CD4-positive, alpha-beta T cell treated with Interleukin-2 at 100 ng/mL for 4 hours (primary cell): Measurements from ENCODE around the gene NIN.

Experiments
- DNase-seq: peaks from one replicate; pipeline ENCODE4 v3.0.0-alpha.2; 2020; ENCODE audit warnings: low spot score

NIN gene

GRCh38 chr14:50792051-50792477 lies 38.9 kb downstream of the NIN start:
- DNase-seq = peak; percentile 27

GRCh38 chr14:50791201-50791600 lies 39.8 kb downstream of the NIN start:
- no peak for DNase-seq

GRCh38 chr14:50790589-50790988 lies 40.4 kb downstream of the NIN start:
- DNase-seq = no peak

DNA sequence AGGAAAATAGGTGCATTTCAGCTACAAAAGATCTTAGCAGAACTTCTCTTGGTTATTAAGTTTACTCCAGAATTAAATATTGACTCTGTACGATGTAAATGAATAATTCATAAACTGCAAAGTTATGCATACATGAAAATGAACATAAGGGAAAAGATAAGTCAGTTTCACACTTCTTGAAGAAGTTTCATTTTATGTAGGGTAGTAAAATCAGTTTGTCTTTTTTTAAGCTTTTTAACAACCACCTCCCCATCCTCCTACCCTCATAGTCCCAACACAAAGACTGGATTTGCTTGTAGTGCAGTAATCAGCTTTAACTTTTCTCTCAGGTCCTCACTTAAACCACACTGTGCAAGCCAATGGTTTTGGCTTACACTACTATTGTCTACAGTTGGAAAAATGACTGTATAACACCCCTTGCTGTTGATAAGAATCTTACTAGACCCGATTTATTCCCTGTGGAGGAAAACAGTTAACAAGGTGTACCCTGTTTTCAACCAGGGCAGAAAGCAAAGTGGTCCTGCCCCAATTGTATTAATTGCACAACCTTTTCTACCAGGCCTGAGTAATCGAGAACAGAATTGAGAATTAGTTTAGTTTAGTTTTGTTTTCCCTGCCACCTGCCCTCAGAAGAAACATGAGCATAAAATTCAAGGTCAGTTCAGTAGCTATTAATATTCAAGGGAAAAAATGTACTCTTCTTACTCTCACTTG lies 44.1 kb downstream of the NIN start:
- DNase-seq = no peak

DNA sequence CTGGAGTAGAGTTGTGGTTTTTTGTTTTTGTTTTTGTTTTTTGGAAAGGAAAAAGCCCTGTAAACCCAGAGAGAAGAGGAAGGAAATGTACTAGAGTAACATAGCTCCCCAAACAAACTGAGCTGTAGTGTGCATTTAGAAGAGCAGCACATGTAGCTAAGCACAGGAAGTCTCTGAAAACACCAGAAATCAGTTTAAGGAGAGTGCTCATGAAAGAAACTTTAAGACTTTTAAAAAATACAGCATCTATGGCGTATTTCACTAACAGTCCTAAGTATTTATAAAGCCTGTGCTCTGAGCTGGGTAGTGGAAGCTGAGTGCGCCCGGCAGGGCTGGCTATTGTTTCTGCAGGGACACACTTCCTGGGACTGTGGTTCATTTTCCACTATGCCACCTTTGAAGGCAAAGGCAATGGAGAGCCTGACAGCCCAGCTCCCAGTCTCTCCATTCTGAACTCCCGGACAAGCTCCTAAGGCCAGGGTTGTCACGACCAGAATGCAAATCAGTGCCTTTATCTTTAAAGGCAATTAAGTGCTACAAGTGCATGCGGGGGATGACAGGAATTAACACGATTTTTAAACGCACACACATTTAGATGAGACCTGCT lies 45.4 kb downstream of the NIN start:
- no peak for DNase-seq

DNA sequence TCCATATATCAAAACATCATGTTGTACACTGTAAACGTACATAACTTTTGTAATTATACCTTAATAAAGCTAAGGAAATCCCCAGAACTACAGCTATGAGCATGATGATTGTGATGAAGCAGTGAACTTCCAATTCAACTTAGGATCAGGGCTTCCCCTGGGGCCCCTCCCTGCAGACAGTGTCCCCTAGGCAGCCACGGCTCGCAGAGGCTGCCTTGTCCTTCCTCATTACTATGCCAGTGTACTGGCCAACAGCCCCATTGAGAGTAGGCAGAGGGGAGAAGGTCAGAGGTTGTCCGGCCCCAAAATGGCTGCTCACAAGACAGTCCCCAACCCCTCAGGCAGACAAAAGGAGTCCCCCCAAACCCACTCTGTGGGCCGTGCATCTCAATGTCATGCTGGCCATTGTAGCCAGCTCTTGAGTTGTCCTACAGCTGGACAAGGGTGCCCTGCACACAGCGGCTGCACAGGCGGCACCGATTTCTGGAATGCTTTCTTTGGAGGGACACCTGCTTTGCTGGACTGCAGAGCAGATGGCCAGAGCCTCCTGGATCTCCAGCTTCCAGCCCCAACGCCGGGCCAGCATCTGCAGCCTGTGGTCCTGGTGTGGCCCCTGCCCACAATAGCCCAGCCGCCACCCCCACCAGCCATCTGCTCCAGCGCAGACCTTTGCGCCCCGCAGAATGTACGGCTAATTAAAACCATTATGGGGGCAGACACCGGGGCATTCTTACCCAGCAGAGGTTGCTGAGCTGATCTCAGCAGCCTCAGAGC lies 46.1 kb downstream of the NIN start:
- DNase-seq = no peak

GRCh38 chr14:50783563-50783962 lies 47.4 kb downstream of the NIN start:
- DNase-seq = no peak

- no peak for DNase-seq
Measured at GRCh38 chr14:50780393-50780792, 50.6 kb downstream of the NIN start.

DNA sequence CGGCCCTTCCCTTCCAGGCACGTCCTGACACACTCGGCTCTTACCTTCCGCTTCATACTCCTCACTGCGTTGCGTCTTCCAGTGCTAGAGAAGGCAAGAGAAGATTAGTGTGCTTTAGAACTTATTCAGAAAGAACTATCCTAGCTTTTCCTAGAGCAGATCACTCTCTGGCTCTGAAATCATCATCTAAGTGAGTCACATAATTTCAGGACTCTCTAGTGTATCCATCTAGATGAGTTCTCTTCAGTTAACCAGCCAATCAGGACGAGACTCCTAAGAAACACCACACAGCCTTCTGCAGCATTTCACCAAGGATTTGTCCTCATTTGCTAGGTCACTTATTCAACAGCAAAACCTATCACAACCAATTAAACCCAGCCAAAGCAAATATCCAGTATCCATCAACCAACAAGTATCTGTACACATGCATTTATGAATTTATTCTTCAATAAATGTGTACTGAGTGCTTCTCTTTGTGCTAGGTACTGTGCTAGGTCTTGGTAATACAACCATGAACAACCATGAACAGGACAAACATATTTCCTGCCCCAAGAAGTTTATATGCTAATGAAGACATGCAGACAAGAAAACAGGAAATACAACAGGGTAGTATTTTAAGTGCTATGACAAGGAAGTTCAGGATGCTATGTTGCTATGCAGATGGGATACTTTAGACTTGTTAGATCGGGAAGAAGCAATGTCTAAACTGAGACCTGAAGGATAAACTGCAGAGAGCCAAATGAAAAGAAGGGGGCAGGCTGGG lies 52.1 kb downstream of the NIN start:
- DNase-seq = no peak

DNA sequence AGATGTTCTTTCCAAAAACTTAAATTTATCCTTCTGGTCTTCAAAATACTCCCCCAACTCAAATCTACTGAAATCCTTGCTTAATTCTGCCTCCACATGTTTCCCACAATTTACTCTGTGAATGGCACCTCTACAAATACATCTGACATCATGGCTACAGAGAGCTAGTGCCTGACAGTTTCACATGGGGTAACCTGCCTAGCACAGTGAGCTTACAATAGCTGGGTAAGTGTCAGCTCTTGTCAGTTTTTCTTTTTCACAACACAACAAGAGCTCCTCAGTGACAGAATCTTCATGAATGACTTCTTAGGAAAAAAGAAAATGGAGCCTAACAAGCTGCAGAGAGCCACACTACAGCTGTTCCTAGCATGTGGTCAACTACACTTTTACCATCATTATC lies 54.4 kb downstream of the NIN start:
- no peak for DNase-seq

- DNase-seq = no peak
Measured at GRCh38 chr14:50775357-50775756, 55.6 kb downstream of the NIN start.

DNA sequence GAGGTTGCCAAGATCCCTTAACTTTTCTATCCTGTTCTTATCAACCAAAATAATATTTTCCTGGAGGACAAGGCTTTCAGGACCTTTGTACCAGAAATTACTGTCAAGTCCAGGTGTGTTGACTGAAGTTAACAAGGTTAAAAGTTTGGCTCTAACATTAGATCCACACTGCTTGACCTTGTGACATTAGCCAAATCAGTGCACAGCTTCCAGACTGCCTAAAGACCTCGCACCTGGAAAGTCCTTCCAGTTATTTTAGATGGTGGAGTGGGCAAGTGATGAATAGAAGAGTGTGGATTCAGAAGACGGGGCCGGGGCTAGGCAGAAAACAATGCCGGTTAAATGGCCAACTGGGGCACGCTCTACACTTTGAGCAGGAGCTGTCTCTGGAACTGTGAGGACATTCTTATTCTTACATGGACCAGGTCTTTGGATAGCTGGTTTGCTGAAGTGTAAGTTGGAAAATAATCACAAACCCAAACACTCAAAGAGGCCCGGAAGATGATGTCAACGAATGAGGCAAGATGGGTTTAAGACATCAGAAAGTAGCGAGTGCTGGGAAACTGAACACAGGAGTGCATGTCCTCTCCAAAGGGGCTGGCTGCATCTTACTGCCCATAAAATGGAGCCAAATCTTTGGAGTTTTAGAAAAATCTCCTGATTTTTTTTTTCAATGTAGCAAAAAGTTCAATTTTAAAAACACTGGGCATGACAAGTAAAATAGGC lies 56.3 kb downstream of the NIN start:
- DNase-seq = no peak

- no peak for DNase-seq
Measured at GRCh38 chr14:50773632-50774541, 57.1 kb downstream of the NIN start.

- DNase-seq = no peak
Measured at GRCh38 chr14:50772412-50772811, 58.5 kb downstream of the NIN start.

DNA sequence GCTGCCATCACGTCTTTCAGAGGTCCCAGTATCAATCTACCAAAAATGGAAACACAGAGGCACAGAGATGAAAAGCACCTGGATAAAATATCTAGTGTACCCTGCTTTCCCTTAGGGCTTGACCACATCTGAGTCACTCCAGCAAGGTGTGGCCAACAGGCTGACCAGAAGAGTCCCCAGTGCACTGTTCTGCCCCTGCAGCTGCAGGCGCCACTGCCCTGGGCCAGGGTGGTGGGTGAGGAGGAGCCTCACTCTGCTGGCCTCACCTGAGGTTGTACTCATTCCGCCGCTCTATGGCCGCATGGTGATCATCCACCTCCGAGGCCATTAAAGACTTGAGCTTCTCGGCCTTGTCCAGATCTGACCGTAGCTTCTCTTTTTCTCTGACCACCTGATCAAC lies 60.4 kb downstream of the NIN start:
- DNase-seq = no peak

- DNase-seq = no peak
Measured at GRCh38 chr14:50769863-50770500, 61.0 kb downstream of the NIN start.

DNA sequence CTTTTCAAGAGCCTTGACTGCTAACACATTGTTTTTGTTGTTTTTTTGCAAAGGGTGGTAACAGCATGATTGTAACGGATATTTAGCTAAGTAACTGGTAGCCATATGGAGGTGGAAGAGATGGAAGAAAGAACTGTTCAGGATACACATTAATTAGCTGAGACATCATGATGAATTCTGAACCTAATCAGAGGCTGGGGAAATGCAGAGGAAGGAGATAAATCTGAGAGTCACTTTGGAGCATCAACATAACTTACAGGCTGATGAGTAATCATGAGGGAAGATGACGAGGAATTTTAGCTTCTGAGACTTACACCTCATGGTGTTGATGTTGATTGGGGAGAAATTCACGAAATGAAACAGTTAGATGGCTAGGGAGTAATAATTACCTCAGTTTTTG lies 62.3 kb downstream of the NIN start:
- DNase-seq = no peak

DNA sequence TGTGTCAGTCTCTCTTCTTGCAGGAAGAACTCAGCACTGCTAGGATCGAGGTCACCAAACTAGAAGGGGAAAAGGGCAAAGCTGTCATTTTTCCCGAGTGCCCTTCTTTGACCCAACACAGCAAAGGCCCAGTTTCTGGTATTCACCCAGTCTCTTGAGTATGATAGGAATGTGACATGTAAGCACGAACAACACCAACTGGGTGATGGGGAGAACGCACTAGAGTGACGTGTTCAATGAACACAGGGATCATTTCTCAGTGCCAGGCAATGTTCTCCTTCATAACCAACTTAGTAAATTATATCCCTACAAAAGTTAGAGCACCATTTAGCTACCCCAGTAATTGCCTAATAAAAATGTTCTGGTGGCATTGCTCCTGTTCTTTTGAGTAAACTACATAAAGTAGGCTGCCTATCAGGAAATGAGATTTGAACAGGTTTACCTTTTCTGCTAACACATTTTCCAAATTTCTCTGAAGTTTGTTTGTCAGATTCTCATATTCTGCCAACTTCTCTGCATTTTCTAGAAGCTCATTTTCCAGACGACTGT lies 64.5 kb downstream of the NIN start:
- no peak for DNase-seq

- no peak for DNase-seq
Measured at GRCh38 chr14:50763382-50764007, 67.5 kb downstream of the NIN start.

GRCh38 chr14:50762931-50763300 lies 68.0 kb downstream of the NIN start:
- no peak for DNase-seq
